Mucosa of rectum (tissue), 2 donors: ENCODE data around the gene VAC14.

ENCODE experiments used
- H3K27ac ChIP-seq, 2 donors: one replicate each; pipeline ENCODE4 v1.7.0; 2013; ENCODE audit warnings: inconsistent platforms in 2 of 2, low read depth in 2 of 2, low read length in 2 of 2
- H3K27me3 ChIP-seq, 2 donors: one replicate each; pipeline ENCODE4 v1.7.0; 2013; ENCODE audit warnings: low read length in 2 of 2; ENCODE audit not compliant: control insufficient read depth in 2 of 2, insufficient read depth in 2 of 2
- H3K36me3 ChIP-seq, 2 donors: one replicate each; pipeline ENCODE4 v1.7.0; 2013; ENCODE audit warnings: low read length in 2 of 2; ENCODE audit not compliant: control insufficient read depth in 2 of 2, insufficient read depth in 2 of 2
- H3K4me1 ChIP-seq, 2 donors: one replicate each; pipeline ENCODE4 v1.7.0; 2013; ENCODE audit warnings: low read length in 2 of 2, mild to moderate bottlenecking in 1 of 2; ENCODE audit not compliant: control insufficient read depth in 2 of 2, insufficient read depth in 2 of 2
- H3K4me3 ChIP-seq, 2 donors: one replicate each; pipeline ENCODE4 v1.7.0; 2013; ENCODE audit warnings: low read length in 2 of 2
- H3K9ac ChIP-seq, 2 donors: one replicate each; pipeline ENCODE4 v1.7.0; 2013; ENCODE audit warnings: low read length in 2 of 2, low read depth in 1 of 2, mild to moderate bottlenecking in 1 of 2
- H3K9me3 ChIP-seq, 2 donors: one replicate each; pipeline ENCODE4 v1.7.0; 2013; ENCODE audit warnings: low read length in 2 of 2; ENCODE audit not compliant: control insufficient read depth in 2 of 2
- donor health status: healthy.
- donor health status: Normal muscosa, but diverticular disease.

The VAC14 gene

DNA sequence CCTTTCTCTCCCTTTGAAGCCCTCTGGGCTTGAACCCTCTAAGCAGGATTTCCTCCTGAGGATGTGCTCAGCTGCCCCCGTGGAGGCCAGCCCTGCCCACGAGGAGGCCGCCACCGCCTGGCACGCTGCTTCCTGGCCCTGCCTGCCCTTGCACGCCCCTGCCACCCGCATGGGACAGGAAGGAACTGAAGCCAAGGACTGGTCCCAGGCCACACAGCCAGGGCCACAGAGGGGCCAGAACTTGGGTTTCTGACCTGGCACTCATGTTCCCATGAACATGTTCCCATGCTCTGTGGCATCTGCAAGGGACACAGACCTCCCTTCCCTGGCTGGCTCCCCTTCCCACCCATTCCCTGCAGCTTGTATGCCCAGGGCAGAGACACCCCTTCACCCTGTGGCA, 91.0 kb downstream of the VAC14 start:
- Histone ChIP-seq H3K27me3 (no peaks in the 10 kb centered on the region), H3K4me1 (peaks cover 2 to 10% of the 10 kb centered on the region in 2 donors), H3K9me3 (no peaks in the 10 kb centered on the region), H3K4me3 (no peak overlapping the region), H3K36me3 (peaks cover 0 to 2% of the 10 kb centered on the region in 2 donors), H3K27ac (no peak overlapping the region), H3K9ac (no peak overlapping the region)

DNA sequence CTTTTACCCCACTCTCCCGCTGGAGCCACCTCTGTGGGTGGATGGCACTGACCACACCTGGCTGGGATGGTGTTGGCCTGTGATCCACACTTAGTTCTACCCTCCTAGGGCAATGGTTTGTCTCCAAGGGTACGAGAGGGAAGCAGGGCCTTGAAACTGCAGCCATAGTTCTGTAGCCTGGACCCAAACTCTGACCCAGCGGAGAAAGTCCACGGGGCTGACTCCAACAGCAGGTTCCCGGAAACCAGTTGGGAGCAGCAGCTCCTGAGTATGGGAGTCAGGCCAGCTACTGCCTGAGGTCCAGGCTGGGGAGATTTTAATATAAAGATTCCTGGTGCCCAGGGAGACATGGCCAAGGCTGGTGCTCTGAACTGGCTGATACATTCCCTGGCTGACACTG, 91.5 kb downstream of the VAC14 start:
- Histone ChIP-seq H3K36me3 (peaks cover 0 to 2% of the 10 kb centered on the region in 2 donors), H3K4me3 (no peak overlapping the region), H3K27ac (no peak overlapping the region), H3K9ac (no peak overlapping the region), H3K27me3 (no peaks in the 10 kb centered on the region), H3K4me1 (peaks cover 0 to 8% of the 10 kb centered on the region in 2 donors), H3K9me3 (no peaks in the 10 kb centered on the region)

DNA sequence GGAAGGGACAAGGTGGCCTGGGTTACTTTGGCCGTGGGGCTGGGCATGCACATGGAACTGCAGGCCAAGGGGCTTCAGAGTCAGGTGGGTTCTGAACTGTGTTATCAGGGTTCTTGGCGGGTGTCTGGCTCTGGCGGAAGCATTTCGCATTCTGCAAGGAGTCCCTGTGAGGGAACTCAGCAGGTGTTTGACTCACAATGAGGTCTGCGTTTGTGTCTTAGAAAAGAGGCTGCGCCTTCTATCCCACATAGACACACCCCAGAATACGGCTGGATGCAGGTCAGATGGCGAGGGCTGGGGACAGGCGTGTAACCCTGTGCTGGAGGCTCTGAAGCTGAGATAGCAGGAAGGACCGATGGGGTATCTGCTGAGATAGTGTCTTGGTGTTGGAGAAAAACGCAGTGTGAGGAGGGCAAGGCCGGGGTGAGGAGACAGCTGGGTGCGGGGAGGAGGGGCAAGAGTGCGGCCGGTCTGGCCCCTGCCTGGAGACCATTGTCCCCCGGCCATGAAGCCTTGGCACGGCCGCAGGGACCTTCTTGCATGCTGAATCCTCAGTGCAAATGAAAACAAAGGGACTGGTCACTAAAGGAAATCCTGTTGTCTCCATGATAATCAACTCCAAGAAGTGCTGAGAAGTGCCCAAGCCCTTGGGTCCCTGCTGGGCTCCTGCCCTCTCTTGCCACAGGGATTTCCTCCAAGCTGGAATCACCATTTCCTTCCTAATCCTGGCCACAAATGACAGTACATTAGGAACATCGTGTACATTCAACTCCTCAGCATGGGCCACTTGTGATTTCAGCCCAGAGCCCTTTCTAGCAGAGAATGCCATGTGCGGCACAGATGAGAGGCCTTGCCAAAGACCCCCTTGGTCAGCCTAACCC, 92.4 kb downstream of the VAC14 start:
- Histone ChIP-seq H3K4me1 (peaks cover 4 to 7% of the 10 kb centered on the region in 2 donors), H3K4me3 (no peak overlapping the region), H3K27me3 (no peaks in the 10 kb centered on the region), H3K9me3 (no peaks in the 10 kb centered on the region), H3K27ac (no peak overlapping the region), H3K9ac (no peak overlapping the region), H3K36me3 (peaks cover 0 to 2% of the 10 kb centered on the region in 2 donors)

DNA sequence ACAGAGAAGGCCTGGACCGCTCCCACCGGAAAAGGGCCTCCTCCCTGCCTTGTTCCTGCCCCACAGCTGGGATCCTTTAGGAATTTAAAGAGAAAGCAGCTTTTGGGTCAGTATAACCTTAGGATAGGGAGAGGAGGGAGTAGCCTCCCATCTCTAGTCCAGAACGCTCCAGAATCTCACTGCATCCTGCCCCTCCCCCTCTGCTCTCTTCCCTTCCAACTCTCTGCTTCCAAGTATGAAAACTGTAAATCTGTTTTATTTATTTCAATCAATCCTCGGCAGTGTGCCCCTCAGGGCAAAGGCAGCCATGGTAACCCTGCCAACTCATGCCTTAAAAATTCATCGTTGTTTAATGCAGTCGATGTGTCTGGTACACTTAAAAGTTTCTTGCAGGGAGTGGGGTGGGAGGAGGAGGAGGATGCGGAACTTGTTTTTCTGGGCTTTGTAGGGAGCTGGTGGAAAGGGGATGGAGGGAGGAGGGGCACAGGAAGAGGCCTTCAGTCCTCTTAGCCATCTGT, 94.0 kb downstream of the VAC14 start:
- H3K4me3 ChIP-seq = no peak overlapping the region
- peak overlapping the region; percentile 13 to 63 for H3K27ac ChIP-seq
- peaks cover 0 to 2% of the 10 kb centered on the region in 2 donors for H3K36me3 ChIP-seq
- no peak overlapping the region for H3K9ac ChIP-seq
- H3K4me1 ChIP-seq = peaks cover 4 to 9% of the 10 kb centered on the region in 2 donors
- H3K27me3 ChIP-seq = no peaks in the 10 kb centered on the region
- no peaks in the 10 kb centered on the region for H3K9me3 ChIP-seq

GRCh38 chr16:70705056-70705455, 95.9 kb downstream of the VAC14 start:
- peak overlapping the region in 1 of 2 donors; percentile 74 for H3K27ac ChIP-seq
- H3K4me1 ChIP-seq = peaks cover 4 to 10% of the 10 kb centered on the region in 2 donors
- H3K9me3 ChIP-seq = no peaks in the 10 kb centered on the region
- no peaks in the 10 kb centered on the region for H3K27me3 ChIP-seq
- H3K36me3 ChIP-seq = peaks cover 0 to under 1% of the 10 kb centered on the region in 2 donors
- no peak overlapping the region for H3K4me3 ChIP-seq
- no peak overlapping the region for H3K9ac ChIP-seq

- peaks cover 4 to 11% of the 10 kb centered on the region in 2 donors for H3K4me1 ChIP-seq
- H3K27ac ChIP-seq = peak overlapping the region in 1 of 2 donors; percentile 74
- no peak overlapping the region for H3K4me3 ChIP-seq
- no peaks in the 10 kb centered on the region for H3K27me3 ChIP-seq
- no peaks in the 10 kb centered on the region for H3K9me3 ChIP-seq
- H3K9ac ChIP-seq = no peak overlapping the region
- H3K36me3 ChIP-seq = peaks cover 0 to 2% of the 10 kb centered on the region in 2 donors
Observed at GRCh38 chr16:70704586-70704985, 96.4 kb downstream of the VAC14 start.

- peak overlapping the region; percentile 45 to 74 for H3K27ac ChIP-seq
- no peaks in the 10 kb centered on the region for H3K9me3 ChIP-seq
- peaks cover 0 to 4% of the 10 kb centered on the region in 2 donors for H3K36me3 ChIP-seq
- no peaks in the 10 kb centered on the region for H3K27me3 ChIP-seq
- peaks cover 4 to 12% of the 10 kb centered on the region in 2 donors for H3K4me1 ChIP-seq
- H3K9ac ChIP-seq = peak overlapping the region in 1 of 2 donors; percentile 8
- no peak overlapping the region for H3K4me3 ChIP-seq
Observed at GRCh38 chr16:70703835-70704381, 97.0 kb downstream of the VAC14 start.

DNA sequence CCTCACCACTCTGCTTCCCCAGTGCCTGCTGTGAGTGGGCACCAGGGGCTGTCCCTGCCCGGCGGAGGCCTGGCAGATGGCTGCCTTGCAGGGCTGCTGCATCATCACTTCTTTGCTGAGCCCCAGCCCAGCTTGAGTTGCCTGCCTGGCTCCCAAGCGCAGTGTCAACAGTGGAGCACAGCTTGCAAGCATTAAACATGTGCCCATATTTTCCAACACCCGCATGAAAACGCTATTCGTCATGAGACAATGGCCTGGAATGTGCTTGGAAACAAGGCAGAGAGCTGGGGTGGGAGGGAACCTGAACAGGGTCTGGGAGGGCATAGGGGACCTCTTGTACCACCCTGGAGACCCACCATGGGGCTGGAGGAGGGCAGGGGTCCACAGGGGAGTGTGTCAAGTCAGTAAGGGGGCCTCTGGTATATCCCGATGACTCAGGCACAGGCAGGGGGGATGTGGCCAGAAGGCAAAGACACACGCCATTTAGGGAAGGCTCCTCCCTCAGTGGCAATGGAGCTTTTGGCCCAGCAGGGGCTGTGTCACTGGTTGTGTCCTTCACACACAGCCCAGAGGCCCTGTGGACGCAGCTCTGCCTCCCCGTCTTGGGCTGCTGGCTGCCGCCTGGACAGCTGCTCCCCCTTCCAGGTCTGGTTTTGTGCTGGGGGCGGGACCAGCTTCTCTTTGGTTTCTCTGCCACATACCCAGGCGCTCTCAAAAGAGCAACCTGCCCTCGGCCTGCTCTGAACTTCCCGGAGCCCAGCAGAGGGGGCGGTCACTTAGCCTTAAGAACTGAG, 97.7 kb downstream of the VAC14 start:
- H3K4me1 ChIP-seq = peaks cover 4 to 12% of the 10 kb centered on the region in 2 donors
- no peaks in the 10 kb centered on the region for H3K9me3 ChIP-seq
- H3K36me3 ChIP-seq = peaks cover 0 to 7% of the 10 kb centered on the region in 2 donors
- H3K27me3 ChIP-seq = no peaks in the 10 kb centered on the region
- H3K27ac ChIP-seq = peak overlapping the region; percentile 45 to 74
- H3K4me3 ChIP-seq = no peak overlapping the region
- no peak overlapping the region for H3K9ac ChIP-seq

- Histone ChIP-seq H3K36me3 (peaks cover 0 to 11% of the 10 kb centered on the region in 2 donors), H3K4me3 (no peak overlapping the region), H3K27me3 (no peaks in the 10 kb centered on the region), H3K27ac (peak overlapping the region; percentile 45 to 74), H3K9ac (no peak overlapping the region), H3K9me3 (no peaks in the 10 kb centered on the region), H3K4me1 (peaks cover 4 to 12% of the 10 kb centered on the region in 2 donors)
Observed at GRCh38 chr16:70702624-70703023, 98.3 kb downstream of the VAC14 start.
